Right renal pelvis (tissue), 4 donors: ENCODE results near the gene AP2M1. TPM values are rescaled to one million over a fixed set of nuclear protein-coding genes. Genes with fewer than 3 reads are reported as not detected.
A peak's percentile ranks its signal among the peaks of the same experiment; 100 is the strongest.
"Not testable (repeated sequence)": the region's sequence is repeated elsewhere in the genome, so short reads cannot be mapped to it uniquely, and the experiment has no call there.

ENCODE experiments used
- DNase-seq, 4 donors: peaks; one replicate each; pipeline ENCODE4 v3.0.0-alpha.2; 2013; ENCODE audit warnings: low read depth in 4 of 4, low spot score in 3 of 4, missing footprints in 1 of 4
- polyA plus RNA-seq, 4 donors: library from polyadenylated mRNA; unstranded; fragments of 120-200 nt; gene quantifications; one replicate each; pipeline ENCODE4 v1.2.1, GENCODE V29; 2013; ENCODE audit not compliant: insufficient read length in 4 of 4

Gene AP2M1
- polyA plus RNA-seq, 4 donors = 324 to 371 (median 355) TPM

GRCh38 chr3:184155644-184156521 is 18.8 kb upstream of the AP2M1 start:
- no peak for DNase-seq

- peak in 1 of 4 donors; percentile 59 for DNase-seq
Measured at GRCh38 chr3:184156522-184156955, 18.1 kb upstream of the AP2M1 start.

- no peak for DNase-seq
Measured at GRCh38 chr3:184157206-184157605, 17.4 kb upstream of the AP2M1 start.

- no peak for DNase-seq
Measured at GRCh38 chr3:184158404-184158803, 16.3 kb upstream of the AP2M1 start.

GRCh38 chr3:184160456-184160855 is 14.2 kb upstream of the AP2M1 start:
- DNase-seq = no peak

GRCh38 chr3:184162571-184163070 is 12.0 kb upstream of the AP2M1 start:
- not testable (repeated sequence) for DNase-seq

- no peak for DNase-seq
Measured at GRCh38 chr3:184164648-184165330, 9.9 kb upstream of the AP2M1 start.

- no peak for DNase-seq
Measured at GRCh38 chr3:184165543-184165942, 9.1 kb upstream of the AP2M1 start.

- DNase-seq = no peak
Measured at GRCh38 chr3:184166671-184167070, 8.0 kb upstream of the AP2M1 start.

- DNase-seq = no peak
Measured at GRCh38 chr3:184167786-184168185, 6.9 kb upstream of the AP2M1 start.

GRCh38 chr3:184168363-184169120 is 6.1 kb upstream of the AP2M1 start:
- DNase-seq = no peak

GRCh38 chr3:184169896-184170875 is 4.5 kb upstream of the AP2M1 start:
- DNase-seq = no peak

- DNase-seq = no peak
Measured at GRCh38 chr3:184171562-184171961, 3.1 kb upstream of the AP2M1 start.

GRCh38 chr3:184172681-184173373 is 1.8 kb upstream of the AP2M1 start:
- DNase-seq = no peak

GRCh38 chr3:184173374-184173722 is 1.3 kb upstream of the AP2M1 start:
- no peak for DNase-seq

- no peak for DNase-seq
Measured at GRCh38 chr3:184174284-184174645, 390 bp upstream of the AP2M1 start.

- no peak for DNase-seq
Measured at GRCh38 chr3:184175506-184175905, 851 bp downstream of the AP2M1 start.

GRCh38 chr3:184175981-184176376 is 1.3 kb downstream of the AP2M1 start:
- no peak for DNase-seq
